Natural killer cell (primary cell): Measurements from ENCODE around the gene RASL11A. TPM values are rescaled to one million over a fixed set of nuclear protein-coding genes. Genes with fewer than 3 reads are reported as not detected.

Experiments used
- ATAC-seq, 3 donors: fragments of 150-1000 bp in 2 of 3; fragments of 200-7000 bp in 1 of 3; cut with Tn5 transposase; 1 replicate in 1 of 3; 2 replicates in 2 of 3; pipeline ENCODE4 v1.10.0; 2021; ENCODE audit warnings: mild to moderate bottlenecking in 2 of 3, moderate library complexity in 2 of 3
- DNase-seq, 2 donors: peaks; one replicate each; pipeline versions ENCODE4 v3.0.0 to v3.0.0-alpha.2; 2013 to 2021; ENCODE audit warnings: mixed read lengths in 1 of 2
- H3K27ac ChIP-seq: one replicate; pipeline ENCODE4 v1.5.1; 2013; ENCODE audit warnings: mild to moderate bottlenecking, low read length
- H3K27me3 ChIP-seq: one replicate; pipeline ENCODE4 v1.6.1; 2013; ENCODE audit warnings: low read length; ENCODE audit not compliant: control insufficient read depth, insufficient read depth
- H3K36me3 ChIP-seq: one replicate; pipeline ENCODE4 v1.6.1; 2013; ENCODE audit warnings: low read length; ENCODE audit not compliant: control insufficient read depth, insufficient read depth
- H3K4me1 ChIP-seq: one replicate; pipeline ENCODE4 v1.6.1; 2013; ENCODE audit warnings: low read length; ENCODE audit not compliant: control insufficient read depth, insufficient read depth
- H3K4me3 ChIP-seq: one replicate; pipeline ENCODE4 v1.5.1; 2013; ENCODE audit warnings: low read length
- H3K9me3 ChIP-seq: one replicate; pipeline ENCODE4 v1.6.1; 2013; ENCODE audit warnings: low read length; ENCODE audit not compliant: control insufficient read depth, insufficient read depth
- H3K27ac Mint-ChIP-seq, 2 donors: one replicate each; pipeline ENCODE4 v1.8.0; 2022; ENCODE audit warnings: mild to moderate bottlenecking in 2 of 2, mixed read lengths in 2 of 2, moderate library complexity in 1 of 2
- H3K27me3 Mint-ChIP-seq, 2 donors: one replicate each; pipeline ENCODE4 v1.8.0; 2022; ENCODE audit warnings: low read depth in 2 of 2, mixed read lengths in 2 of 2
- H3K36me3 Mint-ChIP-seq: one replicate; pipeline ENCODE4 v1.8.0; 2022; ENCODE audit warnings: mixed read lengths
- H3K4me1 Mint-ChIP-seq, 2 donors: one replicate each; pipeline ENCODE4 v1.8.0; 2022; ENCODE audit warnings: mixed read lengths in 2 of 2
- H3K4me3 Mint-ChIP-seq: one replicate; pipeline ENCODE4 v1.8.0; 2022; ENCODE audit warnings: mild to moderate bottlenecking, moderate library complexity, mixed read lengths
- H3K9me3 Mint-ChIP-seq, 2 donors: one replicate each; pipeline ENCODE4 v1.8.0; 2022; ENCODE audit warnings: mixed read lengths in 2 of 2
- WGBS: methylation state at CpG from one replicate; pipeline ENCODE4 v1.1.7; 2013; ENCODE audit warnings: missing lambda C conversion rate; ENCODE audit not compliant: insufficient coverage; 5-methylcytosine and 5-hydroxymethylcytosine counted together
- intact Hi-C: fragments of 100-400 bp; cut with micrococcal nuclease; formaldehyde crosslinking; loops from one replicate; pipeline ENCODE4 v1.14.2; 2022
- total RNA-seq, 4 donors: library from RNA; stranded (reverse); fragments of 120-200 nt in 1 of 4; gene quantifications; one replicate each; pipeline versions ENCODE4 v1.2.3 to v1.2.4, GENCODE V29; 2013 to 2022
- TF ChIP-seq, protein P1 (sequence below): fragments of 200-600 bp; IDR thresholded peaks from one replicate; pipeline ENCODE4 v1.8.0; 2022; ENCODE audit warnings: antibody characterized with exemption

Gene RASL11A
- total RNA-seq, 3 donors from 2014 or later (not counting 1 experiment from before 2014, with no cell fraction given), result 0.70 to 2.0 (median 1.4) TPM

GRCh38 chr13:27229642-27230041 is 41.0 kb upstream of the RASL11A start:
- no peaks in the 10 kb centered on the region for H3K4me1 Mint-ChIP-seq
- peaks cover 3 to 5% of the 10 kb centered on the region in 2 donors for H3K9me3 Mint-ChIP-seq
- no peak overlapping the region for H3K27ac Mint-ChIP-seq
- H3K4me1 ChIP-seq, result no peaks in the 10 kb centered on the region
- peaks cover 20% of the 10 kb centered on the region for H3K36me3 Mint-ChIP-seq
- WGBS, result 93% methylated on average over 3 of the region's 3 CpGs
- intact Hi-C loops, result no loop called here
- TF ChIP-seq, protein P1, sequence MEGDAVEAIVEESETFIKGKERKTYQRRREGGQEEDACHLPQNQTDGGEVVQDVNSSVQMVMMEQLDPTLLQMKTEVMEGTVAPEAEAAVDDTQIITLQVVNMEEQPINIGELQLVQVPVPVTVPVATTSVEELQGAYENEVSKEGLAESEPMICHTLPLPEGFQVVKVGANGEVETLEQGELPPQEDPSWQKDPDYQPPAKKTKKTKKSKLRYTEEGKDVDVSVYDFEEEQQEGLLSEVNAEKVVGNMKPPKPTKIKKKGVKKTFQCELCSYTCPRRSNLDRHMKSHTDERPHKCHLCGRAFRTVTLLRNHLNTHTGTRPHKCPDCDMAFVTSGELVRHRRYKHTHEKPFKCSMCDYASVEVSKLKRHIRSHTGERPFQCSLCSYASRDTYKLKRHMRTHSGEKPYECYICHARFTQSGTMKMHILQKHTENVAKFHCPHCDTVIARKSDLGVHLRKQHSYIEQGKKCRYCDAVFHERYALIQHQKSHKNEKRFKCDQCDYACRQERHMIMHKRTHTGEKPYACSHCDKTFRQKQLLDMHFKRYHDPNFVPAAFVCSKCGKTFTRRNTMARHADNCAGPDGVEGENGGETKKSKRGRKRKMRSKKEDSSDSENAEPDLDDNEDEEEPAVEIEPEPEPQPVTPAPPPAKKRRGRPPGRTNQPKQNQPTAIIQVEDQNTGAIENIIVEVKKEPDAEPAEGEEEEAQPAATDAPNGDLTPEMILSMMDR, result no peak
- no peak for ATAC-seq
- H3K36me3 ChIP-seq, result no peaks in the 10 kb centered on the region
- H3K27me3 ChIP-seq, result no peaks in the 10 kb centered on the region
- peaks cover 6 to 7% of the 10 kb centered on the region in 2 donors for H3K27me3 Mint-ChIP-seq
- peaks cover 12% of the 10 kb centered on the region for H3K9me3 ChIP-seq
- no peak overlapping the region for H3K4me3 ChIP-seq
- H3K4me3 Mint-ChIP-seq, result no peak overlapping the region
- no peak overlapping the region for H3K27ac ChIP-seq
- DNase-seq, result no peak

- H3K27ac ChIP-seq, result no peak overlapping the region
- TF ChIP-seq, protein P1, result no peak
- peaks cover 0 to 8% of the 10 kb centered on the region in 2 donors for H3K27me3 Mint-ChIP-seq
- peaks cover 0 to 1% of the 10 kb centered on the region in 2 donors for H3K9me3 Mint-ChIP-seq
- DNase-seq, result no peak
- no peaks in the 10 kb centered on the region for H3K4me1 Mint-ChIP-seq
- no peak for ATAC-seq
- H3K4me3 Mint-ChIP-seq, result no peak overlapping the region
- no peak overlapping the region for H3K4me3 ChIP-seq
- H3K36me3 Mint-ChIP-seq, result peaks cover 19% of the 10 kb centered on the region
- H3K4me1 ChIP-seq, result no peaks in the 10 kb centered on the region
- intact Hi-C loops, result no loop called here
- no peak overlapping the region for H3K27ac Mint-ChIP-seq
- no peaks in the 10 kb centered on the region for H3K36me3 ChIP-seq
- H3K9me3 ChIP-seq, result peaks cover 9% of the 10 kb centered on the region
- 93% methylated on average over 5 of the region's 5 CpGs for WGBS
- no peaks in the 10 kb centered on the region for H3K27me3 ChIP-seq
Observed at GRCh38 chr13:27233964-27234363, 36.7 kb upstream of the RASL11A start.

- Histone ChIP-seq H3K4me3 (no peak overlapping the region), H3K27me3 (no peaks in the 10 kb centered on the region), H3K9me3 (peaks cover 3% of the 10 kb centered on the region), H3K27ac (no peak overlapping the region), H3K36me3 (no peaks in the 10 kb centered on the region), H3K4me1 (no peaks in the 10 kb centered on the region)
- H3K4me1 Mint-ChIP-seq, result no peaks in the 10 kb centered on the region
- H3K9me3 Mint-ChIP-seq, result no peaks in the 10 kb centered on the region
- WGBS, result 94% methylated on average over 2 of the region's 2 CpGs
- intact Hi-C loops, result no loop called here
- no peak overlapping the region for H3K4me3 Mint-ChIP-seq
- TF ChIP-seq, protein P1, result no peak
- H3K27me3 Mint-ChIP-seq, result peaks cover 0 to 8% of the 10 kb centered on the region in 2 donors
- ATAC-seq (no peak), DNase-seq (no peak)
- no peak overlapping the region for H3K27ac Mint-ChIP-seq
- peaks cover 15% of the 10 kb centered on the region for H3K36me3 Mint-ChIP-seq
Observed at GRCh38 chr13:27236478-27236877, 34.2 kb upstream of the RASL11A start.

- Histone ChIP-seq H3K9me3 (no peaks in the 10 kb centered on the region), H3K4me1 (no peaks in the 10 kb centered on the region), H3K4me3 (no peak overlapping the region), H3K27me3 (no peaks in the 10 kb centered on the region), H3K27ac (no peak overlapping the region), H3K36me3 (no peaks in the 10 kb centered on the region)
- intact Hi-C loops, result no loop called here
- ATAC-seq, result no peak
- Mint-ChIP-seq H3K4me1 (no peaks in the 10 kb centered on the region), H3K4me3 (no peak overlapping the region), H3K9me3 (no peaks in the 10 kb centered on the region), H3K36me3 (peaks cover 9% of the 10 kb centered on the region), H3K27ac (no peak overlapping the region), H3K27me3 (peaks cover 0 to 5% of the 10 kb centered on the region in 2 donors)
- TF ChIP-seq, protein P1, result no peak
- DNase-seq, result no peak
- WGBS, result 90% methylated on average over 4 of the region's 5 CpGs
Observed at GRCh38 chr13:27242702-27243101, 27.9 kb upstream of the RASL11A start.
